ENCODE data around the gene ATP8A2.

Gene ATP8A2

DNA sequence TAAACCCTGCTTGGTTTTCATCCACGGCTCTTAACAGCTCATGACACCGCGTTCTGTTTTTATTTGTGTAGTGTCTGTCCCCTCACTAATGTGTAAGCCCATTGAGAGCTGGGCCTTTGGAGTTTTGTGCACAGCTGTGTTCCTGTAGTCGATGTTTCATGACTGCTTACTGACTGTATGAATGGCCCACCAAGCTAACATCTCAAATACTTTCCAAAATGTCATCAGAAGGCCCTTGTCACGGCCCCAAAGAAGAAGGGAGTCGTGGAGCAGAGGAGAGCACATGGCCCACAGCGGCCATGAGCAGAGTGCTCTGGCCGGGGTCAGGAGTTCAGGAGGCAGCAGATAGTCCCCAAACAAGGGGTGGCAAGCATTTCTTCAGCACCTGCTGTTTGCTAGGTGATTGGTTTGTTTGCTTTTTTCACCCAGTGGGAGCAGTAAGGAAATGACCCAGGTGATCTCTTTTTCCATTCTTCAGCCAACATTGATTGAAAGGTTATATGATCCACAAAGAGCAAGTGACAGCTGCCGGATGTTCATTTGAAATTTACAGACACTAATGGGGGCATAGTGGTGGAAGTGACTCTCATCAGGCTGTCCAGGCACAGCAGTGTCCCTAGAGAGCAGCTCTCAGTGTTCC, 315.2 kb downstream of the ATP8A2 start:
- ATAC-seq (no peak), DNase-seq (no peak)

DNA sequence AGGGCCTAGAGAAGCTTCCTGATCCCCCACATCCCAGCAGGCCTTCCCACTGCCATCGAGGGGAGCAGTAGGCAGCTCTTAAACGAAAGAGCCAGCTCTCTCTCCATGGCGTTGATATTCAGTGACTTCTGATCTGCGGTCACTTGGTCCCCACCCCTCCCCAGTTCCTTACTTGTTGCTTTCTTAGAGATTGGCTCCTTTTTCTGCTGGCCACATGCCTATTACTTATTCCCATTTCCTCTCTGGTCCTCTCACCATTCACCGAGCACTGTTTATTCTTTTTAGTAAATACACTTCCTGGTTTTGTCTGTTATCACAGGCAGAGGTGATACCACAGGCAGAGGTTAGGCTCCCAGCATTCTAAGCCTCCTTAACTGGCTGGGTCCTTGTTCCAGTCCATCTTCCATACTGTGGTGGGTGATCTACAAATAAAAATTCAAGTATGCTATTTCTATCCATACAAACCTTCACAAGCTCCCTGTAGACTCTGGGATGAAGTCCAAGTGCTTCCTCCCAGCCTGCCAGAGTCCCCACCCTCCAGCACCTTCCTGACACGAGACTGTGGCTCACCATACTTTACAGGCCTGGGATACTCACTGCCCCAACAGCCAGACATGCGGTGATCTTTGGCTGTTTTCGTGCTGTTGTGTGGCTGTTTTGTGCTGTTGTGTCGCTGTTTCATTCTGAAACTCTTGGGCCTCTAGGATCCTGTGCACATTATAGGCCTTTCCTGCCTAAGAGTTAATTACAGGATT, 315.9 kb downstream of the ATP8A2 start:
- no peak for ATAC-seq
- no peak for DNase-seq

DNA sequence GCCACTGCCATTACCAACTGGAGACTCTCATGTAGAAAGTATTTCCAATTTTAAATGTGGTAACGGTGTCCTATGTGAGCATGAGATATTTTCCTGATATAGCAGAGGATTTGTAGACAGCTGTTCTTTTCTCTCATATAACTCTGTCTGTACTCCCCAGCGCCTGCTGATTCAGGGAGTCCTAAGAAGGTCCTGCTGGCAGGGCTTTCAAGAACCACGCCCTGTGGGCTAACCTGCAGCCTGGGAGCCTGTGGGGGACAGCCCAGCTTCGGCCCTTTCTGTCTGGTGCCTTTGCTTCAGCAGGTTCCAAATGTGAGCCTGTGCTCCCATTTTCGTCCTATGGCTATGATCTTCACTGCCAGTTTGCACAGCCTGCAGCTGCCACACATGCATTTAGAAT, 316.8 kb downstream of the ATP8A2 start:
- ATAC-seq (no peak), DNase-seq (no peak)

DNA sequence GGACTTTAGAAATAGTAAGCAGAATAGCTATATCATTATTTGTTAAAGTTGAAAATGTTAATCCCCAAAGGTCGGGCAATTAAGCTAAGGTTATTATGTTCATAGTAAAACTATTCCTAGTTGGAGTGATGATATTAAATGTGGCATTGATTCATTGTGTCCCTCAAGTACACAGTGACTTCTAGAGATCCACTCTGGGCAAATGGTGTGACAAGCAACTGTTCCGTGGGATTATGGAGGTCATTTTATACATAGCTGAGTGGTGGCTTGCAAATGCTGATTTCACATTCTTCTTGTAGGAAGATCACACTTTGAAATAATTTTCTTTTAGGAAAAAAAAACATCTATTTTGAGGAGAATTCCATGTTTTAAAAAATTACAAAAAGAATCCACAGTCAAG, 317.8 kb downstream of the ATP8A2 start:
- ATAC-seq = no peak
- no peak for DNase-seq

DNA sequence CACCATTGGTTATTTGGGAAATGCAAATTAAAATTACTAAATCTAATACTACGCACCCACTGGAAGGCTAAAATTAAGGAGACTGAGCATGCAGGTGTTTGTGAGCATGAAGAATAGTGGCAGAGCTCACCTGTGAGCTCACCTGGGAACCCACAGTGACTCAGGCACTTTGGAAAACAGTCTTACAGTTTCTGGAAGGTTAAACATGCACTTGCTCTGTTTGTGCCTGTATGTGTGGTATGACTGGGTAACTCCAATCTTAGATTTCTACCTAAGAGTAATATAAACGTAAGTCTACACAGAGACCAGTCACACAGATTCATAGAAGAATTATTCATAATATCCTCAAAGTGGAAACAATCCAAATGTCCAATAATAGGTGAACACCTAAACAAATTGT, 318.8 kb downstream of the ATP8A2 start:
- ATAC-seq (no peak), DNase-seq (no peak)

DNA sequence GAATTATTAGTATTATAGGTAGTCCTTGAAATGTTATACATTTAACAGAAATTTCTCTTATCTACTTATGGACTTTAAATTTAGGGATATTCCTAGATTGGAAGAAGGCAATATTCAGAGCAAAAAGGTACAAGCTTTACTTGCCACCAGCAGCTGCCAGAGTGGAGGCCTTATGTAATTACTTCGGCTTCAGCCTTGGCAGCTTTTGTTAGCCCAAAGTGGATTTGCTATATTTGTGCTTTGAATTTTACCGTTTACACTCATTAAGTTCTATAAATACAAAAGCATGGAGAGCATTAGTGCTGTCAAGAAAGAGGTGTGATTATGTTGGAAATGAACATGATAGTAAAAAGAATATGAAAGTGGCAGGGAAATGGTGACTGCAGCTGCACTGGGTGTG, 319.9 kb downstream of the ATP8A2 start:
- no peak for ATAC-seq

DNA sequence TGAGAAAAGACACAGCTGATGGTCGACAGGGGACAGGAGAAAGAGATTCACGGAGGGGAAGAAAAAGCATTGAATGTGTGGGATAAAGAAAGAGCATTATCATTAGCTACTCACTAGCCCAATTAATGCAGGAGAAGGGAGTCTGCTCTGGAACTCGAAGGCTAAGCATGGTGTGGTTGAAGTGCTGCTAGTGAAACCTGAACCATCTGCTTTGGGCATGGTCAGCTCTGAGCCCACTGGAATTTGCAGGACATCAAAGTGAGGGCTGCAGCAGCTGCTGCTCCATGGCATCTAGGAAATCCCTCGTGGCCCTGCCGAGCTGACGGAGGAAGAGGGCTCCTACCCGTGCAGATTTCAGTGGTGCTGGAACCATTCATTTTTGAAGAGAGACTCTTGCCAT, 320.3 kb downstream of the ATP8A2 start:
- no peak for ATAC-seq
- DNase-seq = no peak

More for the DNA sequence above, 319.9 kb downstream of the ATP8A2 start:
- no peak for DNase-seq

DNA sequence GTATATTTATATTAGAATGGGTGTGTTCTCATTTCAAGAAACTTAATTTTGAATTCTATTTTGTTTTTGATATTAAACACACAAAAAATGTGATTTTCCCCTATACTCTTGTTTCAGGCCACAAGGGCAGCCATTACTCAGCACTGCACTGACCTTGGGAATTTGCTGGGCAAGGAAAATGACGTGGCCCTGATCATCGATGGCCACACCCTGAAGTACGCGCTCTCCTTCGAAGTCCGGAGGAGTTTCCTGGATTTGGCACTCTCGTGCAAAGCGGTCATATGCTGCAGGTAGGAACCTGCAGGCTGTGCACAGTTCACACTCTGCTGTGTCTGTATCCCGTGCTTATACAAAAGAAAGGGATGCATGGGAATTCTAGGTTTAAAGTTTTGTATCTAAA, 327.3 kb downstream of the ATP8A2 start:
- ATAC-seq = no peak
- no peak for DNase-seq

DNA sequence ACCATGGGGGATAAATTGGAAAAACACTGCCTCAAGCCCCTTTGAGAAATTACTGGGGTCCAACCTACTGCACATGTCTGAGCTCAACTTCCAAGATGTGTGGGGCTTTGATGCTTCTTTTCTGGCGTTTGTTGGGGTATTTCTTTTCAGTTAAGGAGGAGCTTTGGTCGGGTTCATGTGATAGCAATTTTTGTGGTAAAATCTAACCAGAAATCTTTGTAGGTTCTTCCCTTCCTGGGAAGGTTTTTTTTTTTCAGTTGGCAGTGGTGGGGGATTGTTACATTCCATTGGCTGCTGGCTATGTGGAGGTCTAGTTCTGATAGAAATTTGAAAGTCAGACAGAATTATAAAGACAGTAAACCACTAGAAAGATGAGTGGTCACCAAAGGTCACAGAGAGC, 327.8 kb downstream of the ATP8A2 start:
- no peak for DNase-seq
- ATAC-seq = no peak

DNA sequence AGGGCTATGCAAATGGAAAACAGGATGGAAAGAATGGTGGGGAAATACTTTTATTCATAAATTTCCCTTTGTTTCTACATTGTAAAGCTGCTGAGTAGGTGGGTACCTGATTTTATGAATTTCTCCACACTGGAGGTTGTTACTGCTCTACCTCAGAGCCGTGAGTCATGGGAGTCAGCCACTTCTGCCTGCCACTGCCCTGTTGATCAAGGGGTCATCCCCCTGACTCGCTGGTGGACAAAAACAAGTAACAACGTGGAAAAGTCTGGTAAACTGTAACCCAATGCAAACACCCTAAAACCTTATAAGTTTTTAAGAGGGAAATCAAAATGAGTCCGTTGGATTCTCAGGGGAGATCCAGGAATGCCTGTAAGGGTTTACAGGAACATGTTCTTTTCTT, 329.5 kb downstream of the ATP8A2 start:
- DNase-seq (no peak), ATAC-seq (no peak)

DNA sequence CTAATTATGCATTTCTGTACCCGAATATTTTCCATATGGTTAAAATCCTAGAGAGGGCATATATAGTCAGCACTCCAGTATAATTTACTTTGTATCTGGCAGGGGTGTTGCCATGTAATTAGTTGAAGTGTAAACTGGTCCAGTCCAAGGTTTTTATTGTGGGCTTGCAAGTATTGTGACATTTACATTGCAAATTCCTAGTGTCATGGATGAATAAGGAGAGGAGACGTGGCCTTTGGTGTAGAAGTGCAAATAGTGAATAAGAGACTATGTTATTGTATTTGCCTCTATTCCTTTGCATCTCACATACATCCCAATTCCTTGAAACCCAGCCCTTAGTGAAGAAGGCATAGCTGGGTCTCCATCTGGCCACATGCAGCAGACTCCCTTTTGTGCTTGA, 330.6 kb downstream of the ATP8A2 start:
- no peak for ATAC-seq
- no peak for DNase-seq

DNA sequence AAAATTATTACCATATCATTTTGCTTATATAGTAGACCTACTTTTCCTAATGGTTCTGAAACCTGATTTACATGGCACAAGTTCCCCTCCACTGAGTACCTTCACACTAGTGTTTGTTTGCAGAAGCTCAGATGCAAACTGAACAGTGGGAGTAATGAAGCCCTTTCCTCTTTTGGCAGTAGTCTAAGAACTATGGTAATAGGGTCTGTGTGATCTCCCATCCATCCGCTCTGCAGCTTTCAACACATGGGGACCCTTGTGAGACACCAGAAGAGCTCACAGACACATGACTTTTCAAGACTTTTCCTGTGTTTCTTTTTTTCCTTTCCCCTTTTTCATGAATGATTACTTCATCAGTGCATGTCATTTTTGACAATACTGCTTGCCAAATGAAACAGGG, 336.0 kb downstream of the ATP8A2 start:
- DNase-seq (no peak), ATAC-seq (no peak)

DNA sequence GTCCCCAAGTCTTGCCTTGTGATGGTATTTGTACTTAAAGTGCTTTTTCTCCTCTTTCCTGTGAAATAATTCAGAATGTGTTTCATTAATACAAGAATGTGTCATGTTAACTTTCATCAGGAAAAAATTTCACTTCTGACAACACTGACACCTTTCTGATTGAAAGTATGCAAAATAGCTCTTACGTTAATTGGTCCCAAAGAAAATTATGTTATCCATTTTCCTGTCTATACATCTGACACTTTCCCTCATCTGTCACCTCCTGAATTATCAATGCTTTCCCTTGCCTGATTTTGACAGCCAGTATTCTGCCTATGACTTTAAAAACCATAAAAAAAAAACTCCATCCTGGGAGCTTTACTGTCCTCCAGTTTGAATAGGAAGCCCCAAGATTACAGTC, 336.5 kb downstream of the ATP8A2 start:
- ATAC-seq (no peak), DNase-seq (no peak)

DNA sequence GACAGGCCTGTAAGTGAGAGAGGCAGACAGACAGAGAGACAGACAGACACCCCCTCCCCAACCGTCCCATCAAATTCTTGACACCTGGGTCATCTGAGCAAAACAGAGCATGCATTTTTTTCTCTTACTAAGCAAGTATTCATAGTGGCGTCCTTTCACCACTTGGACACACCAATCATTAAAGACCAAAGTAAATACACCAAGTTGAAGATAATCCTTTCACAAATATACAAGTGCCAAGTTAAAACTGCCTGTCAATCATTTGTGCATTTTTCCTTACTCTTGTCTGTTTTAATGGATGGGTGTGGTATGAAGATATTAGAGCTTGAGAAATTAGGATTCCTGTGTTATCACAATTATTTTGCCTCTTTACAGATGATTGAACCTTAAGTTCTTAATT, 337.3 kb downstream of the ATP8A2 start:
- DNase-seq = no peak

DNA sequence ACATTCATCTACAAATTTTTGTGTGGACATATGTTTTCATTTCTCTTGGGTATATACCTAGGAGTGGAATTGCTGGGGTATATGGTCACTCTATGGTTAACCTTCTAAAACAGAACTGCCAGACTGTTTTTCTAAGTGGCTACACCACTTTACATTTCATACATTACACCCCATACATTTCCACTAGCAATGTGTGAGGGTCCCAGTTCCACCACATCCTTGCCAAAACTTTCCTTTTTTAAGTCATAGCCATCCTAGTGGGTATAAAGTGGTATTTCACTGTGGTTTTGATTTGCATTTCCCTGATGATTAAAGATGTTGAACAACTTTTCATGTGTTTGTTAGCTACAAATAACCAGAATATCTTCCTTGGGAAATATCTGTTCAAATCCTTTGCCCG, 344.0 kb downstream of the ATP8A2 start:
- DNase-seq = no peak
- no peak for ATAC-seq

More for the DNA sequence above, 337.3 kb downstream of the ATP8A2 start:
- no peak for ATAC-seq

DNA sequence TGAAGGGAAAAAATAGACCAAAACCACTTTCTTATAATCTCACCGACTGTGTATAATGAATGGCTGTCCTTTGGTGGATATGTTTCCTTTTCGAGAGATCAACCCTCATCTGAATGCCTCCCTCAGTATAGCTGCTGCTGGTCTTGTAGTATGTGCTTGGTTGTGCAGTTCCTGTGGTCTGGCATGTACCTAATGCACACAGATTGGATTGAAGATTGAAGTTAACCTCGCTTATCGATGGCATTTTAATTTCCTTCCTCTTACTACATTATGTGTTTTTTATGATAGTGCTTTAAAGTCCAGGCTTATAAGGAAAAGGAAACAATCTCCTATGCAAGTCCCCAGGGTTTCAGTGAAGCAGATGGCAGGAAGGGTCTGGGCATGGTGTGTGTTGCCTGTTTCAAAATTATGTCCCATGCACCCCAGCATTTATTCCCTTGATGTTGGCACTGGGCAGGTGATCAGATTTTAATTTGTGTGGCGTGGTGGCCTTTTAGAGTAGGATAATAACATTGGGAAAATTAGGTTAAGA, 346.0 kb downstream of the ATP8A2 start:
- no peak for DNase-seq
- no peak for ATAC-seq

DNA sequence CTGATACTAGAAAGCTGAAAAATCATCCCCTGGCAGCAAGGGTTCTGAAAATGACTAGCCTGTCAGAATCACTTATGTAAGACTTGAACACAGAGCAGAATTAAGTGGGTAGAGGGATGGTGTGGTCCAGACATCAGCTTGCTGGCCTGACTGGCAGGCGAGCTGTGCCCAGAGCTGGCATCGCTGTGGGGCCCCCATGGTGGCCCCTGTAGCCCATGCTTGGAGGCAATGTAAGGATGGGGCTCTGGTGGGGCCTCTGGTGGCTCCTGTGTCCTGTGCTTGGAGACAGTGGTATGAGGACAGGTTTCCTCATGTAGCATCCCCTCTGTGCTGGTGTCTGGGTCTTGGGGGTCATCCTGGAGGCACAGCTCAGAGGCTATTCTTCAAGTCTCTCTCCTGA, 347.9 kb downstream of the ATP8A2 start:
- ATAC-seq (no peak), DNase-seq (no peak)

DNA sequence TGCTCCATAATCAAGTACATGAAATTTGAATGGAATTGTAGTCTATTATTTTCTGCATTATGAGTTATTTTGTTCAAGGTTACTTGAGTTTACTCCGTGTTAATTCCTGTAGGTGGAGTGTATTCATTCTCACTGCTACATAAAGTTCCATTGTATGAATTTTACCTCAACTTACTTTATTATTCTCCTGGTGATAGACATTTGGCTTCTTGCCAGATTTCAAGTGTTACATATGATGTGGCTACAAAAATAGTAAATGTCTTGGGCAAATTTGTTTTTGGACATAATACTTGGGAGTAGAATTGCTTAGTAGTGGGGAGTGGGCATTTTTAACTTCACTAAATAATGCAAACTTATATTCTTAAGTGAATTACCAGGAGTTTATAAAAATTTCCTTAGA, 351.1 kb downstream of the ATP8A2 start:
- no peak for DNase-seq
- ATAC-seq = no peak

DNA sequence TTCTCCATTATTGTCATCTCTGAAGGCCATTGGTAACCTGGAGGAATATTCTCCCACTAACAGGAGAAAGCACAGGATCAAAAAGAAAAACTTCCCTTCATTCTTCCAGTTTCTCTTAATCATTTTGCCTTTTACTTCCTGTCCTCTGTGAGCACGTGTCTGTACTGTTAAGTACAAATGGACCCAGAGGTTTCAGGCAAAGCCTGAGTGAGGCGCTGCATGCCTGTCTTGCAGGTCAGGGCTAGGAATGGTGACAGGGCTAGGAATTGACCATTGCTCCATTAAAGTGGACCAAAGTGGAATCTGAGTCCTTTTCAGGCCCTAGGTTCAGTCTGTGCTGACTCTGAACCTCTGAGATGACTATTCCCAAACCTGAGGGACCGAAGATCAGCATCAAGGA, 353.3 kb downstream of the ATP8A2 start:
- DNase-seq = no peak
- ATAC-seq = no peak

DNA sequence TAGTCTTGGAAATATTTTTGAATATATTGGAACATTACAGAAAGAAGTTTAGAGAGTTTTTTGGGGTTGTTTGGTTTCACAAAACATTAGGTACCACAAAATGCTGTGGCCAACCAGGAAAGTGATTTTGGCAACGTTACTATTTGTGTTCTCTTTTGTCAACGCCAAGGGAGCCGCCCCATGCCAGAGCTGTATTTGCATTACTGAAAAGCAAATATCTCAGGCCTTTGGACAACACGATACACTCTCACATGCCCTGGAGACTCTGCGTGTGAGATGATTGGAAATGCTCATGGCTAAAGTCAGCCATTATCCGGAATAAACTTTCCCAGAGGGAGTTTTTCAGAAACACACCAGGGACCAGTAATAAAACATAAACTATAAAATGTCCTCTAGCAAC, 355.5 kb downstream of the ATP8A2 start:
- ATAC-seq = no peak
- DNase-seq = no peak

DNA sequence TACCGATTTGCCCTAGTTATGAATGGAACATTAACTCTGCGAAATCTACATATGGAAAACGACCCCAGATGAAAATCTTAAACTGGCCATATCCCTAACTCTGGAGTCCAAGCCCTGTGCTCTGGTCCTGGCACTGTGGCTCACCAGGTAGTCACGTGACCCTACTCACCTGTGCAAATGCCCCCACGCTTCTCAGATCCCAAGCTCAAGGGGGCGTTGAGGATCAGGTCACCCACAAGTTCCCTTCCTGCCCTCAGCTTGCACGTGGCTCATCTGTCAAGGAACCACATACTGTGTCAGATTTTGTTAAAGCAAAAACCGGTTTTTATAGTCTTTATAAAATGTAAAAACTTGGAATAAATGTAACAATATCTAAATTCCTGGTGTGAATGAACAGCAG, 356.0 kb downstream of the ATP8A2 start:
- ATAC-seq = no peak
- DNase-seq = no peak

DNA sequence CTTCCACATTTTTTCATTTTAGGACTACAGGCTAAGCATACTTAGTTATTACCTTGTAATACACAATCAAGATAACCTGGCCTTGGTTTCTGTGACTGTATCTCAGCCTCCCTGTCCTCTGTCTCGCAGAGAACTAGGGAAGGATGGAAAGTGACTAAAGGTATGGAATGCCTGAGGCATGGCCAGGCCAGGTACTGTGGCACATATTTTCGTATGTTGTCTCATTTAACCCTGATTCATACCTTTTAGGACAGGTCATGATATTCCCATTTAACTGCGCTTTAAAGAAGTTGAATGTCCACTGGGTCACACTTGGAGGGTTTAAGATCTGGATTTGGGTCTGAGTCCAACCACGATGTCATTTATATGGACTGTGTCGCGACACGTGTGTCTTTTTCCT, 357.4 kb downstream of the ATP8A2 start:
- ATAC-seq = no peak
- no peak for DNase-seq

DNA sequence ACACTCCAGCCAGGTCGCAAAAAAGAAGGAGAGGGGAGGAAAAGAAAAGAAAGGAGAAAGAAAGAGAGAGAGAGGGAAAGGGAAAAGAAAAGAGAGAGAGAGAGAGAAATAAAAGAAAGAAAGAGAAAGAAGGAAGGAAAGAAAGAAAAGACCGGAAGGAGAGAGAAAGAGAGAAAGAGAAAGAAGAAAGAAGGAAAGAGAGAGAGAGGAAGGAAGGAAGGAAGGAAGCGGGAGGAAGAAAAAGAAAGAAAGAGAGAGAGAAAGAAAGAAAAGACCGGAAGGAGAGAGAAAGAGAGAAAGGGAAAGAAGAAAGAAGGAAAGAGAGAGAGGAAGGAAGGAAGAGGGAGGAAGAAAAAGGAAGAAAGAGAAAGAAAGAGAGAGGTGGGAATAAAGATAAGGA, 359.3 kb downstream of the ATP8A2 start:
- ATAC-seq (no peak), DNase-seq (no peak)

DNA sequence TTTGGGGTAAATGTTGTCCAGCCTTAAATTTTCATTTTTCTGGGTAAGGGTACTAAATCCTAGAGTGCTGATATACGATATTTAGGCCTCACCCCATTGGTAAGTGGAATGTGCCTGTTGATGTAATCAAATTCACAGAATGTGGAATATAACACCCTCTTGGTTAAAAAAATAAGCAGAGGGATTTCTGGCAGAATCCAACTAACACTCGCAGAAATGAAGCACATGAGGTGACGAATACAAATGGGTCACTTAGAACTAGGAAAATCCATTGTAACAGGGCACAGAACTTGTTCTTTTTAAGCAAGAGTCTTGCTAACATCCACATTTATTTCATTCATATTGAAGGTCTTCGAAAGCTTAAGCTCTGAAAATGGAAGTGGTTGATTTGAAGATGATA, 359.8 kb downstream of the ATP8A2 start:
- DNase-seq = no peak
- ATAC-seq = no peak
